HEK293 (cell line): ENCODE results near the gene DDX55.
A peak's percentile ranks its signal among the peaks of the same experiment; 100 is the strongest.

Experiments used
- HOXC10 ChIP-seq: sonication (generic); formaldehyde crosslinking; IDR thresholded peaks from 2 replicates; pipeline ENCODE4 v1.8.1; 2023; ENCODE audit warnings: mild to moderate bottlenecking, missing genetic modification reagents
- HOXD13 ChIP-seq: sonication (generic); formaldehyde crosslinking; IDR thresholded peaks from 2 replicates; pipeline ENCODE4 v1.8.0; 2022; ENCODE audit warnings: missing genetic modification reagents, borderline replicate concordance
- MEIS1 ChIP-seq: sonication (generic); formaldehyde crosslinking; IDR thresholded peaks from 2 replicates; pipeline ENCODE4 v1.8.1; 2022; ENCODE audit warnings: missing genetic modification reagents, mild to moderate bottlenecking, borderline replicate concordance
- SP2 ChIP-seq: fragments of 450-650 bp; formaldehyde crosslinking; IDR thresholded peaks from 2 replicates; pipeline ENCODE4 v1.5.1; 2016; ENCODE audit warnings: missing biosample characterization, missing genetic modification characterization
- SP3 ChIP-seq: fragments of 450-650 bp; formaldehyde crosslinking; IDR thresholded peaks from 2 replicates; pipeline ENCODE4 v1.5.1; 2016; ENCODE audit warnings: missing biosample characterization, missing genetic modification characterization
- TSHZ1 ChIP-seq: fragments of 450-650 bp; formaldehyde crosslinking; IDR thresholded peaks from 2 replicates; pipeline ENCODE4 v1.5.1; 2016; ENCODE audit warnings: missing biosample characterization, missing genetic modification characterization, borderline replicate concordance
- ZBTB26 ChIP-seq: fragments of 450-650 bp; formaldehyde crosslinking; optimal IDR thresholded peaks from 2 replicates; pipeline ENCODE3; 2016; ENCODE audit warnings: missing biosample characterization, mild to moderate bottlenecking, missing genetic modification characterization
- ZBTB48 ChIP-seq: fragments of 450-650 bp; formaldehyde crosslinking; IDR thresholded peaks from 2 replicates; pipeline ENCODE4 v1.5.1; 2016; ENCODE audit warnings: missing biosample characterization, missing genetic modification characterization
- ZBTB49 ChIP-seq: fragments of 450-650 bp; formaldehyde crosslinking; IDR thresholded peaks from 2 replicates; pipeline ENCODE4 v1.5.1; 2016; ENCODE audit warnings: missing biosample characterization, missing genetic modification characterization, low read depth
- ZFP37 ChIP-seq: fragments of 450-650 bp; formaldehyde crosslinking; IDR thresholded peaks from 2 replicates; pipeline ENCODE4 v1.5.1; 2016; ENCODE audit warnings: missing biosample characterization, missing genetic modification characterization
- ZNF10 ChIP-seq: fragments of 450-650 bp; formaldehyde crosslinking; IDR thresholded peaks from 2 replicates; pipeline ENCODE4 v1.5.1; 2017; ENCODE audit warnings: missing biosample characterization, missing genetic modification characterization
- ZNF324 ChIP-seq: fragments of 450-650 bp; formaldehyde crosslinking; IDR thresholded peaks from 2 replicates; pipeline ENCODE4 v1.5.1; 2016; ENCODE audit warnings: missing biosample characterization, missing genetic modification characterization
- ZNF350 ChIP-seq: fragments of 450-650 bp; formaldehyde crosslinking; IDR thresholded peaks from 2 replicates; pipeline ENCODE4 v1.5.0; 2017; ENCODE audit warnings: missing biosample characterization, mild to moderate bottlenecking, missing genetic modification characterization
- ZNF362 ChIP-seq: fragments of 450-650 bp; formaldehyde crosslinking; IDR thresholded peaks from 2 replicates; pipeline ENCODE4 v1.5.1; 2016; ENCODE audit warnings: missing biosample characterization, missing genetic modification characterization
- ZNF449 ChIP-seq: fragments of 450-650 bp; formaldehyde crosslinking; IDR thresholded peaks from 2 replicates; pipeline ENCODE4 v1.5.1; 2017; ENCODE audit warnings: missing biosample characterization, mild to moderate bottlenecking, missing genetic modification characterization, moderate library complexity
- ZNF513 ChIP-seq: fragments of 450-650 bp; IDR thresholded peaks from 2 replicates; pipeline ENCODE4 v1.5.1; 2018; ENCODE audit warnings: missing biosample characterization, missing genetic modification characterization
- ZNF544 ChIP-seq: fragments of 450-650 bp; formaldehyde crosslinking; IDR thresholded peaks from 2 replicates; pipeline ENCODE4 v1.5.0; 2017; ENCODE audit warnings: missing biosample characterization, missing genetic modification characterization
- ZNF555 ChIP-seq: fragments of 450-650 bp; formaldehyde crosslinking; conservative IDR thresholded peaks from 2 replicates; pipeline ENCODE4 v1.5.1; 2017; ENCODE audit warnings: missing biosample characterization, mild to moderate bottlenecking, missing genetic modification characterization, inconsistent platforms
- ZNF560 ChIP-seq: fragments of 450-650 bp; formaldehyde crosslinking; IDR thresholded peaks from 2 replicates; pipeline ENCODE4 v1.5.1; 2017; ENCODE audit warnings: missing biosample characterization, missing genetic modification characterization, borderline replicate concordance
- ZNF692 ChIP-seq: fragments of 450-650 bp; formaldehyde crosslinking; IDR thresholded peaks from 2 replicates; pipeline ENCODE4 v1.5.1; 2016; ENCODE audit warnings: missing biosample characterization, missing genetic modification characterization
- ZNF701 ChIP-seq: fragments of 450-650 bp; formaldehyde crosslinking; IDR thresholded peaks from 2 replicates; pipeline ENCODE4 v1.5.1; 2016; ENCODE audit warnings: missing biosample characterization, missing genetic modification characterization
- ZNF777 ChIP-seq: fragments of 450-650 bp; formaldehyde crosslinking; IDR thresholded peaks from 2 replicates; pipeline ENCODE4 v1.5.1; 2017; ENCODE audit warnings: missing biosample characterization, missing genetic modification characterization, borderline replicate concordance
- ZNF843 ChIP-seq: fragments of 450-650 bp; formaldehyde crosslinking; IDR thresholded peaks from 2 replicates; pipeline ENCODE4 v1.5.1; 2016; ENCODE audit warnings: missing biosample characterization, missing genetic modification characterization
- ZSCAN18 ChIP-seq: fragments of 450-650 bp; formaldehyde crosslinking; IDR thresholded peaks from 2 replicates; pipeline ENCODE4 v1.5.1; 2016; ENCODE audit warnings: missing biosample characterization, missing genetic modification characterization

The DDX55 gene

GRCh38 chr12:123633379-123634141 lies 31.7 kb downstream of the DDX55 start, which contains the start of the genes EIF2B1 and GTF2H3 (continued):
- TF ChIP-seq ZNF350 (no peak), ZNF560 (no peak), ZBTB26 (tag by site-specific recombination) (peak; percentile 91), HOXD13 (CRISPR knock-in tag) (no peak), SP3 (tag by site-specific recombination) (peak; percentile 82), ZNF362 (tag by site-specific recombination) (no peak), ZNF449 (tag by site-specific recombination) (no peak), ZBTB48 (peak; percentile 90), SP2 (tag by site-specific recombination) (peak; percentile 97), ZNF324 (tag by site-specific recombination) (no peak), TSHZ1 (tag by site-specific recombination) (no peak), ZNF513 (tag by site-specific recombination) (no peak), ZNF692 (tag by site-specific recombination) (peak; percentile 65; the same call in 1 of the 2 replicates), ZBTB49 (no peak), ZNF555 (no peak), ZNF10 (tag by site-specific recombination) (no peak; the same call in 1 of the 2 replicates), ZSCAN18 (tag by site-specific recombination) (no peak), ZNF701 (tag by site-specific recombination) (no peak), ZFP37 (tag by site-specific recombination) (no peak), HOXC10 (CRISPR knock-in tag) (no peak), MEIS1 (CRISPR knock-in tag) (no peak), ZNF843 (peak; percentile 67), ZNF777 (no peak), ZNF544 (no peak)
